GM23248 (cell line): ENCODE results near the gene ADGRG1. TPM values are rescaled to one million over a fixed set of nuclear protein-coding genes. Genes with fewer than 3 reads are reported as not detected.

Experiments used
- DNase-seq: peaks from one replicate; pipeline ENCODE4 v3.0.0-alpha.2; 2015
- H2AFZ ChIP-seq: fragments of 200-600 bp; sonication (generic); 2 replicates; pipeline ENCODE4 v1.6.1; 2016; ENCODE audit warnings: antibody characterized with exemption
- H3F3A ChIP-seq: fragments of 200-600 bp; sonication (generic); 2 replicates; pipeline ENCODE4 v1.6.1; 2016; ENCODE audit warnings: mild to moderate bottlenecking, antibody characterized with exemption, mixed run types; ENCODE audit not compliant: insufficient read depth
- H3K27ac ChIP-seq: fragments of 200-600 bp; sonication (generic); 2 replicates; pipeline ENCODE4 v1.5.1; 2016; ENCODE audit warnings: mild to moderate bottlenecking
- H3K27me3 ChIP-seq: fragments of 200-600 bp; sonication (generic); replicated peaks from 2 replicates; pipeline ENCODE4 v1.6.1; 2016; ENCODE audit warnings: mild to moderate bottlenecking; ENCODE audit not compliant: insufficient read depth
- H3K36me3 ChIP-seq: fragments of 200-600 bp; sonication (generic); 2 replicates; pipeline ENCODE4 v1.6.1; 2016; ENCODE audit warnings: low read depth, mild to moderate bottlenecking
- H3K4me1 ChIP-seq: fragments of 200-600 bp; sonication (generic); 2 replicates; pipeline ENCODE4 v1.6.1; 2016; ENCODE audit warnings: mild to moderate bottlenecking; ENCODE audit not compliant: insufficient read depth
- H3K4me2 ChIP-seq: fragments of 200-600 bp; sonication (generic); one replicate; pipeline ENCODE4 v1.6.1; 2016; ENCODE audit warnings: mild to moderate bottlenecking; ENCODE audit not compliant: unreplicated experiment
- H3K4me3 ChIP-seq: fragments of 200-600 bp; sonication (generic); 2 replicates; pipeline ENCODE4 v1.5.1; 2016; ENCODE audit warnings: mild to moderate bottlenecking
- H3K79me2 ChIP-seq: fragments of 200-600 bp; sonication (generic); 2 replicates; pipeline ENCODE4 v1.6.1; 2016; ENCODE audit warnings: mild to moderate bottlenecking; ENCODE audit not compliant: insufficient read depth
- H3K9ac ChIP-seq: fragments of 200-600 bp; sonication (generic); 2 replicates; pipeline ENCODE4 v1.6.1; 2016; ENCODE audit warnings: mild to moderate bottlenecking
- H3K9me2 ChIP-seq: fragments of 200-600 bp; sonication (generic); 2 replicates; pipeline ENCODE4 v1.6.1; 2016; ENCODE audit warnings: mixed run types, mild to moderate bottlenecking, moderate library complexity; ENCODE audit not compliant: insufficient read depth
- H3K9me3 ChIP-seq: fragments of 200-600 bp; sonication (generic); one replicate; pipeline ENCODE4 v1.6.1; 2017; ENCODE audit warnings: low read depth
- H4K20me1 ChIP-seq: fragments of 200-600 bp; sonication (generic); 2 replicates; pipeline ENCODE4 v1.6.0; 2016; ENCODE audit not compliant: insufficient read depth
- EZH2 ChIP-seq: fragments of 200-600 bp; sonication (generic); IDR thresholded peaks from 2 replicates; pipeline ENCODE4 v1.6.1; 2018; ENCODE audit warnings: antibody characterized with exemption, mild to moderate bottlenecking; ENCODE audit not compliant: insufficient read depth, poor library complexity, severe bottlenecking
- EZH2phosphoT487 ChIP-seq: fragments of 200-600 bp; sonication (generic); IDR thresholded peaks from 2 replicates; pipeline ENCODE4 v1.6.1; 2018; ENCODE audit warnings: antibody characterized with exemption, moderate library complexity, mild to moderate bottlenecking, low read depth; ENCODE audit not compliant: insufficient read depth
- WGBS, 2 experiments: methylation state at CpG; one replicate each; pipeline ENCODE4 v1.1.6; 2015 to 2017; ENCODE audit warnings: low lambda C conversion rate in 2 of 2, low coverage in 1 of 2; ENCODE audit errors: missing lambda C conversion rate in 2 of 2; 5-methylcytosine and 5-hydroxymethylcytosine counted together
- in situ Hi-C: fragments of 300-500 bp; cut with MboI; formaldehyde crosslinking; loops from 2 replicates; pipeline ENCODE4 v1.15.0; 2020
- polyA plus RNA-seq: library from polyadenylated mRNA; unstranded; fragments of >200 nt; fragmentation: Nextera tagmentation; extraction: Ambion mirVana; gene quantifications from 2 replicates; pipeline ENCODE4 v1.2.1, GENCODE V29; 2016
- total RNA-seq: library from RNA; depleted of rRNA; stranded (reverse); fragments of >200 nt; shearing (Covaris generic); gene quantifications from 2 replicates; pipeline ENCODE4 v1.2.3, GENCODE V29; 2014

Gene ADGRG1
- total and polyA plus RNA-seq, 2 experiments from 2014 or later: 0.54 to 0.58 TPM

GRCh38 chr16:57611181-57611580 lies 17.2 kb upstream of the ADGRG1 start:
- no peaks in the 10 kb centered on the region; the same call in 1 of the 2 replicates for H3F3A ChIP-seq
- H3K36me3 ChIP-seq: no peaks in the 10 kb centered on the region
- H3K4me3 ChIP-seq: no peak overlapping the region
- no peaks in the 10 kb centered on the region for H3K27me3 ChIP-seq
- 41 to 47% methylated on average over 3 of the region's 3 CpGs for WGBS, 2 experiments
- no peak overlapping the region for H3K4me2 ChIP-seq
- H3K9me2 ChIP-seq: no peaks in the 10 kb centered on the region
- peak; percentile 63 for DNase-seq
- H2AFZ ChIP-seq: no peak overlapping the region
- H3K9ac ChIP-seq: no peak overlapping the region
- in situ Hi-C loops: no loop called here
- no peaks in the 10 kb centered on the region for H4K20me1 ChIP-seq
- 0 out of 2 replicates have a peak, but pooled peaks cover 5% of the 10 kb centered on the region for H3K4me1 ChIP-seq
- TF ChIP-seq EZH2phosphoT487 (no peak), EZH2 (no peak)
- no peak overlapping the region for H3K27ac ChIP-seq
- no peaks in the 10 kb centered on the region for H3K9me3 ChIP-seq
- H3K79me2 ChIP-seq: no peaks in the 10 kb centered on the region

DNA sequence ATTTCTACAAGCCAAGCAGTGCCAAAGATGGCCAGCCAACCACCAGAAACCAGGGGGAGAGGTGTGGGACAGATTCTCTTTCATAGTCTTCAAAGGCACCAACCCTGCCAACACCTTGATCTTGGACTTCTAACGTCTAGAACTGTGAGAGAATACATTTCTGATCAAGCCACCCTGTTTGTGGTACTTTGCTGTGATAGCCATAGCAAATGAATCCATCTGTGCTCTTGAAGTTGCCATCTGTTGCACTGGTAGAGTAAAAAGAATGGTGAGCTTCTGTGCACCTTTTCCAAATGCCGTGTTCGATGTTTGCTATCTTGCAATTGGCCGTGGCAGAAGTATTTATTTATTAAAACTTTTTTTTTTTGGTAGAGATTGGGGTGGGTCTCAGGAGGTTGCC lies 16.7 kb upstream of the ADGRG1 start:
- H3K9me2 ChIP-seq: no peaks in the 10 kb centered on the region
- H3K27ac ChIP-seq: no peak overlapping the region
- no peak overlapping the region for H2AFZ ChIP-seq
- WGBS, 2 experiments: 77 to 80% methylated on average over 4 of the region's 4 CpGs
- in situ Hi-C loops: no loop called here
- no peak for TF ChIP-seq EZH2
- TF ChIP-seq EZH2phosphoT487: no peak
- H3K4me1 ChIP-seq: 0 out of 2 replicates have a peak, but pooled peaks cover 5% of the 10 kb centered on the region
- H3K79me2 ChIP-seq: no peaks in the 10 kb centered on the region
- no peaks in the 10 kb centered on the region for H3K27me3 ChIP-seq
- no peaks in the 10 kb centered on the region; the same call in 1 of the 2 replicates for H3F3A ChIP-seq
- no peak overlapping the region for H3K9ac ChIP-seq
- H3K36me3 ChIP-seq: no peaks in the 10 kb centered on the region
- H3K4me3 ChIP-seq: no peak overlapping the region
- H4K20me1 ChIP-seq: no peaks in the 10 kb centered on the region
- no peaks in the 10 kb centered on the region for H3K9me3 ChIP-seq
- no peak for DNase-seq
- no peak overlapping the region for H3K4me2 ChIP-seq

DNA sequence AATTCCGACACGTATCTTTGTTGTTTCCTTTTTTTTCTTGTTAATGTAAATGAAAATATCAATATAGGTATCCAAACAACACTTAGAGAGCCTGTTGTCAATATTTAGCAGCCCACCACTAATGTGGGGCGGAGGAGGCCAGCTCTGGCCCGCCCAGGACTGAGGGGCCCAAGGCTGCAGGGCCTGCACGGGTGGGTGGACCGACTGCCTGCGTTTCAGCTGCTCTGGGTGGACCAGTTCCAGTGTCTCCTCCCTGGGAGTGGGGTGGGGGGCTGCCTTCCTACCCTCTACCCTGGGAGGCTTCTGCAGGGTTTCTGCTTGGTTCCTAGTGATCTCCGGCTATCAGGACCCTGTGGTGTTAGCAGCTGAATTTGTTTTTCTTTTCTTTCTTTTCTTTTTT lies 15.9 kb upstream of the ADGRG1 start:
- Histone ChIP-seq H3K27me3 (no peaks in the 10 kb centered on the region), H3F3A (no peaks in the 10 kb centered on the region; the same call in 1 of the 2 replicates), H3K9me2 (no peaks in the 10 kb centered on the region), H3K36me3 (no peaks in the 10 kb centered on the region), H3K79me2 (no peaks in the 10 kb centered on the region), H3K4me1 (0 out of 2 replicates have a peak, but pooled peaks cover 5% of the 10 kb centered on the region), H3K4me2 (no peak overlapping the region), H3K4me3 (no peak overlapping the region), H3K9me3 (no peaks in the 10 kb centered on the region), H2AFZ (no peak overlapping the region), H4K20me1 (no peaks in the 10 kb centered on the region), H3K27ac (no peak overlapping the region), H3K9ac (no peak overlapping the region)
- in situ Hi-C loops: no loop called here
- whole genome bisulfite sequencing, 2 experiments: 96 to 98% methylated on average over 7 to 8 of the region's 8 CpGs
- DNase-seq: no peak
- no peak for TF ChIP-seq EZH2phosphoT487

DNA sequence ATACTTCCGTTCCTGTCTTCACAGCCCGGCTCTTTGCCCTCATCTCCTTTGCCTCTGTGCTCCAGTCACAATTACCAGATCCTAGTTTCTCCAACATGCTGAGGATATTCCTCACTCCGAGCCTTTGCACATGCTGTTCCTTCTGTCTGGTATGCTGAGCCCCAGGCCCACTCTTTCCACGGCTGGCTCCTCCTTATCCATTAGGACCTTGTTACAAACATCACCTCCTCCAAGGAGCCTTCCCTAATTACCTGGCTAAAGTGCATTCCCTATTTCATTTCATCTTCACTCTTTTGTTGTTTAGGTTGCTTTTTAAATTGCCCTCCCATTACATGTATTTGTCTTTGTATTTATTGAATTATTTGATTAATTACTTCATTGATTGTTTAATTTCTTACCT lies 14.9 kb upstream of the ADGRG1 start:
- Histone ChIP-seq H3K79me2 (no peaks in the 10 kb centered on the region), H2AFZ (no peak overlapping the region), H3K9me2 (no peaks in the 10 kb centered on the region), H4K20me1 (no peaks in the 10 kb centered on the region), H3K27me3 (no peaks in the 10 kb centered on the region), H3K9me3 (no peaks in the 10 kb centered on the region), H3K36me3 (no peaks in the 10 kb centered on the region), H3K27ac (no peak overlapping the region), H3K4me2 (no peak overlapping the region), H3K4me3 (no peak overlapping the region), H3K9ac (no peak overlapping the region), H3F3A (no peaks in the 10 kb centered on the region; the same call in 1 of the 2 replicates), H3K4me1 (0 out of 2 replicates have a peak, but pooled peaks cover 5% of the 10 kb centered on the region)
- in situ Hi-C loops: no loop called here
- 61 to 63% methylated on average over 4 of the region's 4 CpGs for WGBS, 2 experiments
- TF ChIP-seq EZH2phosphoT487 (no peak), EZH2 (no peak)
- no peak for DNase-seq

- DNase-seq: no peak
- in situ Hi-C loops: no loop called here
- no peaks in the 10 kb centered on the region; the same call in 1 of the 2 replicates for H3F3A ChIP-seq
These were observed 13.9 kb upstream of the ADGRG1 start for GRCh38 chr16:57614536-57614935.

More at GRCh38 chr16:57614536-57614935, 13.9 kb upstream of the ADGRG1 start:
- no peak overlapping the region for H3K4me2 ChIP-seq
- no peaks in the 10 kb centered on the region for H4K20me1 ChIP-seq
- H3K9me3 ChIP-seq: no peaks in the 10 kb centered on the region
- H3K4me1 ChIP-seq: 0 out of 2 replicates have a peak, but pooled peaks cover 5% of the 10 kb centered on the region
- no peaks in the 10 kb centered on the region for H3K27me3 ChIP-seq
- no peaks in the 10 kb centered on the region for H3K36me3 ChIP-seq
- H3K9ac ChIP-seq: no peak overlapping the region
- TF ChIP-seq EZH2phosphoT487 (no peak), EZH2 (no peak)
- no peaks in the 10 kb centered on the region for H3K79me2 ChIP-seq
- H3K27ac ChIP-seq: no peak overlapping the region
- 74 to 81% methylated on average over 6 of the region's 6 CpGs for WGBS, 2 experiments
- no peaks in the 10 kb centered on the region for H3K9me2 ChIP-seq
- no peak overlapping the region for H3K4me3 ChIP-seq
- no peak overlapping the region for H2AFZ ChIP-seq
